Spleen (tissue), 11 donors: ENCODE data around the gene TDP2. TPM values are rescaled to one million over a fixed set of nuclear protein-coding genes. Genes with fewer than 3 reads are reported as not detected.

Source experiments
- DNase-seq: peaks from one replicate; pipeline ENCODE4 v3.0.0-alpha.2; 2020
- H3K27ac ChIP-seq, 8 donors: fragments of 200-600 bp; sonication (generic) in 7 of 8; 1 replicate in 4 of 8; 2 replicates in 4 of 8; pipeline versions ENCODE4 v1.5.0 to v1.8.0; 2016 to 2021; ENCODE audit warnings: inconsistent platforms in 4 of 8, mild to moderate bottlenecking in 4 of 8, moderate library complexity in 1 of 8
- H3K27me3 ChIP-seq, 7 donors: fragments of 200-600 bp; sonication (generic) in 6 of 7; replicated peaks in 1 of 7; 1 replicate in 4 of 7; 2 replicates in 3 of 7; pipeline versions ENCODE4 v1.5.0 to v1.8.0; 2016 to 2021; ENCODE audit warnings: inconsistent platforms in 3 of 7, mild to moderate bottlenecking in 1 of 7
- H3K36me3 ChIP-seq, 6 donors: fragments of 200-600 bp; sonication (generic) in 5 of 6; 1 replicate in 4 of 6; 2 replicates in 2 of 6; pipeline versions ENCODE4 v1.5.0 to v1.8.0; 2016 to 2021; ENCODE audit warnings: inconsistent platforms in 2 of 6
- H3K4me1 ChIP-seq, 6 donors: fragments of 200-600 bp; sonication (generic) in 5 of 6; 1 replicate in 3 of 6; 2 replicates in 3 of 6; pipeline versions ENCODE4 v1.5.0 to v1.8.0; 2016 to 2021; ENCODE audit warnings: inconsistent platforms in 3 of 6
- H3K4me3 ChIP-seq, 8 donors: fragments of 200-600 bp; sonication (generic) in 7 of 8; 1 replicate in 4 of 8; 2 replicates in 4 of 8; pipeline versions ENCODE4 v1.5.0 to v1.8.0; 2016 to 2021; ENCODE audit warnings: inconsistent platforms in 4 of 8, mild to moderate bottlenecking in 4 of 8, moderate library complexity in 2 of 8
- H3K9me3 ChIP-seq, 8 donors: fragments of 200-600 bp; sonication (generic) in 7 of 8; 1 replicate in 4 of 8; 2 replicates in 4 of 8; pipeline versions ENCODE4 v1.5.0 to v1.8.0; 2016 to 2021; ENCODE audit warnings: inconsistent platforms in 4 of 8
- CTCF ChIP-seq, 11 experiments: fragments of 200-600 bp in 7 of 11; fragments of 450-650 bp in 4 of 11; sonication (generic) in 4 of 11; IDR thresholded peaks in 8 of 11; conservative IDR thresholded peaks in 3 of 11; 1 replicate in 7 of 11; 2 replicates in 4 of 11; pipeline versions ENCODE4 v1.4.0 to v1.8.0; 2016 to 2021; ENCODE audit warnings: antibody characterized with exemption in 11 of 11, inconsistent platforms in 4 of 11, mild to moderate bottlenecking in 1 of 11
- POLR2A ChIP-seq, 3 donors: fragments of 450-650 bp; IDR thresholded peaks; one replicate each; pipeline ENCODE4 v1.5.1; 2017; ENCODE audit warnings: antibody characterized with exemption in 3 of 3, mild to moderate bottlenecking in 1 of 3
- POLR2AphosphoS5 ChIP-seq, 3 donors: sonication (generic); formaldehyde crosslinking; IDR thresholded peaks; one replicate each; pipeline ENCODE4 v1.5.1; 2017; ENCODE audit warnings: antibody characterized with exemption in 3 of 3
- WGBS, 5 donors: extraction: QIAGEN DNeasy Blood & Tissue Kit in 3 of 5; methylation state at CpG; one replicate each; pipeline versions ENCODE4 v1.1.5 to v1.1.7; 2013 to 2018; 5-methylcytosine and 5-hydroxymethylcytosine counted together
- intact Hi-C: fragments of 100-400 bp; cut with DNase I; formaldehyde crosslinking; loops from one replicate; pipeline ENCODE4 v1.15.0; 2023; ENCODE audit warnings: low total_unique reads
- polyA plus RNA-seq, 3 donors: library from polyadenylated mRNA; stranded (reverse); fragments of 200-250 nt; gene quantifications; one replicate each; pipeline ENCODE4 v1.2.1, GENCODE V29; 2013
- total RNA-seq, 7 donors: library from RNA; depleted of rRNA in 3 of 7; stranded (reverse); fragments of >200 nt in 3 of 7; fragmentation: NEBNext Ultra II Directional in 4 of 7; extraction: Animal tissue kit (Norgen Biotek cat#: 25700) in 4 of 7; gene quantifications; one replicate each; pipeline versions ENCODE4 v1.1.0 to v1.2.1, GENCODE V29; 2016 to 2021
- donor health status: healthy with polysubstance abuse.
- donor health status: DM: no; HTN: no; CAD: no; lungs with moderate emphysema.
- donor health status: DM: no; HTN: no; CAD: no.
- donor health status: Bipolar disorder and iron deficiency.
- donor health status: healthy.
- donor health status: DM: no; HTN: no; CAD: no.
- donor health status: DM: yes; HTN: yes; CAD: no.

TDP2 gene
- total and polyA plus RNA-seq, 10 donors: 36.0 to 61.7 (median 44.9) TPM

DNA sequence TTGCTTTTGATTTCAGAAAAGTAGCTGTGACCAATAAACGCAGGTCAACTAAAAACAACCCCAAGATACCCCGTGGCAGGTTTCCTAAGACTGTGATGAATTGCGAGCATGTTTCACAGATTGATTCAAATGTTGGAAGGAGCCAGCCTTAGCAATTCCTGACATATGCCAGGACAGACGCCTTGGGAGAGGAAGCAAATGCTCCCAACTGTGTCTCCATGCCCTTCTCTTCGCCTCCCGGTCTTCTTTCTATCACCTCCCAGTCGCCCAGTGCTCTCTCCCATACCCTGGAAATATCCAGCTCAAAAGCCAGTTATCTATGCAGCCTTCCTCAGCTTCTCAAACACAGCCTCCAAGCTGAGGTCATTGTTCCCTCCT lies 52.7 kb downstream of the TDP2 start:
- no peaks in the 10 kb centered on the region for H3K4me1 ChIP-seq
- no peaks in the 10 kb centered on the region for H3K27me3 ChIP-seq
- H3K4me3 ChIP-seq: no peak overlapping the region
- WGBS, 5 donors: 61 to 79% (median 66%) methylated on average over 7 of the region's 7 CpGs
- DNase-seq: no peak
- H3K36me3 ChIP-seq: no peaks in the 10 kb centered on the region
- intact Hi-C loops: no loop called here
- TF ChIP-seq POLR2AphosphoS5 (IDR thresholded peaks at IDR 0.05): no peak
- no peak for TF ChIP-seq CTCF (IDR thresholded peaks at IDR 0.05 in 8 of 11, conservative IDR thresholded peaks at IDR 0.05 in 3 of 11)
- TF ChIP-seq POLR2A (IDR thresholded peaks at IDR 0.05): no peak
- no peaks in the 10 kb centered on the region for H3K9me3 ChIP-seq
- no peak overlapping the region for H3K27ac ChIP-seq

DNA sequence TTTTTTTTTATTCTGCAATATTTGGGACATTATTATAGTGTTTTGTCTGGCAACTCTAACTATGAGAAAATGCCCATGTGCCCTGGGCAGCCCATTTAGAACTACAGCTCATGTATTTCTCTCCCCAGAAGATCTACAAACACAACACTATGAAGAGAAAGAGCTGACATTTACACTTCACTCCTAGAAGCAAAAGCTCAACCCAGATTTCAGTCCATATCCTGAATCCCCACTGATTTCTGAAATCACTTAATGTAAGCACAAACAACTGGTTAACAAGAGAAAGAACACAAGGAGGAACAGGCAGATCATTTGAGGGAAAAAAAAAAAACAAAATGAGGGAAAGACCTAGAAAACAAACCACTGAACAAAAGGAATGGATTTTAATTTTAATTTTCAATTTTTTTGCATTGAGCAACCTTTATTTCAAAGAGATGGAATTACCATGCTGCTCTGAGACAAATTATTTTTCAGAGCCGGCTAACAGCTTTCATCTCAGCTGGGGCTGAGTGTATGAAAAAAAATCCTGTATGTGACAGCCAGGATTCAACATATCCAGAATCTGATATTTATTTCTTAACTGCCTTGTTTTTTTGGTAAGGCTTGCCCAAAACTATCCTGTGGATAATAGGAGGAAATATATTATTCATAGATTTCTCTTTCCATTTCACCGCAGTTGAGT lies 53.2 kb downstream of the TDP2 start:
- 84 to 93% (median 87%) methylated on average over 2 of the region's 2 CpGs for WGBS, 5 donors
- Histone ChIP-seq H3K4me3 (no peak overlapping the region), H3K27ac (no peak overlapping the region), H3K27me3 (no peaks in the 10 kb centered on the region), H3K4me1 (no peaks in the 10 kb centered on the region), H3K36me3 (no peaks in the 10 kb centered on the region), H3K9me3 (no peaks in the 10 kb centered on the region)
- no peak for DNase-seq
- TF ChIP-seq CTCF (IDR thresholded peaks at IDR 0.05 in 8 of 11, conservative IDR thresholded peaks at IDR 0.05 in 3 of 11): no peak
- no peak for TF ChIP-seq POLR2A (IDR thresholded peaks at IDR 0.05)
- TF ChIP-seq POLR2AphosphoS5 (IDR thresholded peaks at IDR 0.05): no peak
- intact Hi-C loops: no loop called here

- no peak for TF ChIP-seq CTCF (IDR thresholded peaks at IDR 0.05 in 8 of 11, conservative IDR thresholded peaks at IDR 0.05 in 3 of 11)
- no peak for TF ChIP-seq POLR2A (IDR thresholded peaks at IDR 0.05)
- TF ChIP-seq POLR2AphosphoS5 (IDR thresholded peaks at IDR 0.05): no peak
- Histone ChIP-seq H3K4me3 (no peak overlapping the region), H3K27ac (no peak overlapping the region), H3K4me1 (no peaks in the 10 kb centered on the region), H3K27me3 (no peaks in the 10 kb centered on the region), H3K9me3 (no peaks in the 10 kb centered on the region), H3K36me3 (no peaks in the 10 kb centered on the region)
- intact Hi-C loops: no loop called here
- WGBS, 5 donors: 86 to 98% (median 95%) methylated on average over 4 of the region's 4 CpGs
- DNase-seq: no peak
These were observed 56.0 kb downstream of the TDP2 start for GRCh38 chr6:24610672-24611071.

DNA sequence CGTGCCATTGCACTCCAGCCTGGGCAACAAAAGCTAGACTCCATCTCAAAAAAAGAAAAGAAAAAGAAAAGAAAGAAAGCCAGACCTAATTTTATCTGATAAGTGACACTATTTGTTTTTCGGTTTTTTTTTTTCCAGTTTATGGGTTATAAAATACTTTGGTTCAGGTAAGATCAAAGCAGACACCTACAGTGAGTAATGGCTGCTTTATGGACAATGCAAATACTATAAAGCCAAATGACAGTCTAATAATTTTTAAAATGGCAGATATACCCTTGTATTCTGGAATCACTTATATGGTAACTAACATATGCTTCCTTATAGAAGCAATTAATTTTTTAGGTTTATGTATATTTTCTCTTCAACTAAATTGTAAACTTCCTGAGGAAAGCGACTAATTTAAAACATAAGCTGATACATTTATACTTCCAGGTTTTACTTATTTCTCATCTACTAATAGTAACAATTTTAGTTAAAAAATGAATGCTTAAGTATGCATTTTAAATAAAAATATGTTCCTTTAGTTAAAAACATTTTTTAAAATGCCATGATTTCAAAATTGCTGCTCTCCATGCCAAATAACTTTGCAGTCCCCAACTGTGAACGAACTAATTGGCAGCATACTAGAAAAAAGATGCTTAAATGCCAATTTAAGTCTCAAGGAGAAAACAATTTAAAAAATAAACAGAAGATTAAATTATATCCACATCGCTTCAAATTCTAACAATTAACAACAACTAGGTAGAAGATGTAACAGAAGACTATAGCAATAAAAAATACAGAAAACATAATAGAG lies 59.2 kb downstream of the TDP2 start:
- H3K4me1 ChIP-seq: no peaks in the 10 kb centered on the region

More for the DNA sequence above, 59.2 kb downstream of the TDP2 start:
- 87 to 95% (median 90%) methylated on average over 5 of the region's 5 CpGs for WGBS, 5 donors
- Histone ChIP-seq H3K27me3 (no peaks in the 10 kb centered on the region), H3K36me3 (no peaks in the 10 kb centered on the region), H3K4me3 (no peak overlapping the region), H3K27ac (no peak overlapping the region), H3K9me3 (no peaks in the 10 kb centered on the region)
- TF ChIP-seq CTCF (IDR thresholded peaks at IDR 0.05 in 8 of 11, conservative IDR thresholded peaks at IDR 0.05 in 3 of 11): no peak
- no peak for TF ChIP-seq POLR2AphosphoS5 (IDR thresholded peaks at IDR 0.05)
- TF ChIP-seq POLR2A (IDR thresholded peaks at IDR 0.05): no peak
- DNase-seq: no peak
- intact Hi-C loops: no loop called here
